Measurements from ENCODE around the gene NGLY1.

DNA sequence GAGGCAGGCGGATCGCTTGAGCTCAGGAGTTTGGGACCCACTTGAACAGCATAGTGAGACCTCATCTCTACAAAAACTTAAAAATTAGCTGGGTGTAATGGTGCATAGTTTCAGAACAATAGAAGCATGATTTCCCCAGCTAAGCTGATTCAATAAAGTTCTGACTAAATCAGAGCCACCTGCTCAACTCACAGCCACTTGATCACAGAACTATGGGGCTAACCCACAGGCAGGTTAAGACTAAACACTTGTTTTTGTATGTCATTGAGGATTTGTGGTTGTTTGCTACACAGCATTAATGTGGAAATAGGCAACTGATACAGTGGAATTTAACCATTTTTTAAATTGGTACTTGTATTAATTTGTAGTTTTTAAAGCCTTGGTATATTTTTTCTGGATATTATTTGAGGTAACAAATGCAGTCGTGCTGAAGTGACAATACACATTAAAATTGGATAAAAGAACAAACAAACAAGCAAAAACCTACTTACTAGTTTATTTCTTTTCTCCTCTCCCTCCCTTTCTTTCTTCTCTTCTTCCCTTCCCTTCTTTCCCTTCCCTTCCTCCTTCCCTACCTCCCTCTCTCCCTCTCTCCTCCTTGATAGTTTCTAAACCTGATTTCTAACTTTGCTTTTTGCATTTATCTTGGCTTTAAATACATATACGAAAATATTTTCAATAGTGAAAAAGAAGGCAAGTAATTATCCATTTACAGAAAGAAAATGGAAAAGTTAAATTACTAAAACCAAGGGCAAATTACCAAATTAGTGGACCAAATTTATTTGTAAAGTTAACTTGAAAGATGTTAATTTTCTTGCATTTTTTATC is 38.7 kb upstream of the NGLY1 start:
- no peak for TF ChIP-seq POLR2A (IDR thresholded peaks at IDR 0.05)
- no peak for TF ChIP-seq POLR2AphosphoS5 (IDR thresholded peaks at IDR 0.05)

Measured in upper lobe of left lung (tissue), 4 donors.